Uterus (tissue), 2 donors: ENCODE results near the gene LYRM4.

ENCODE experiments used
- POLR2A ChIP-seq, 2 donors: fragments of 450-650 bp; IDR thresholded peaks; one replicate each; pipeline ENCODE4 v1.6.1; 2016; ENCODE audit warnings: antibody characterized with exemption in 2 of 2, mild to moderate bottlenecking in 1 of 2, moderate library complexity in 1 of 2
- TF ChIP-seq, protein P1 (sequence below), 4 experiments: fragments of 200-600 bp in 2 of 4; fragments of 450-650 bp in 2 of 4; sonication (generic) in 2 of 4; IDR thresholded peaks; one replicate each; pipeline ENCODE4 v1.5.1; 2016 to 2019; ENCODE audit warnings: antibody characterized with exemption in 4 of 4, mild to moderate bottlenecking in 2 of 4, moderate library complexity in 1 of 4

DNA sequence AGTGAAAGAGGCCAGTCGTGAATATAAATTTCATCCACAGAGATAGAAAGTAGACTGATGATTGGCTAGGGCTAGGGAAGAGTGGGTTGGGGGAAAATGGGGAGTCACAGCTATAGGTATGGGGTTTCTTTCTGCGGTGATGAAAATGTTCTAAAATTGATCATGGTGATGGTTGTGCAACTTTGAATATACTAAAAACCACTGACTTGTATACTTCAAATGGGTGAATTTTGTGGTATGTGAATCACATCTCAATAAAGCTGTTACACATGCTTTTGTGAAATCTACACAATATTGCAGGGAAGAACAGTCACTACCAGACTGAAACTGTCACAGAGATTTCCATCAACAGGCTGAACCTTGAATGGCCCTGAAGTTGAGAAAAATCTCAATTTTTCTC, 61.5 kb downstream of the LYRM4 start:
- TF ChIP-seq, protein P1, sequence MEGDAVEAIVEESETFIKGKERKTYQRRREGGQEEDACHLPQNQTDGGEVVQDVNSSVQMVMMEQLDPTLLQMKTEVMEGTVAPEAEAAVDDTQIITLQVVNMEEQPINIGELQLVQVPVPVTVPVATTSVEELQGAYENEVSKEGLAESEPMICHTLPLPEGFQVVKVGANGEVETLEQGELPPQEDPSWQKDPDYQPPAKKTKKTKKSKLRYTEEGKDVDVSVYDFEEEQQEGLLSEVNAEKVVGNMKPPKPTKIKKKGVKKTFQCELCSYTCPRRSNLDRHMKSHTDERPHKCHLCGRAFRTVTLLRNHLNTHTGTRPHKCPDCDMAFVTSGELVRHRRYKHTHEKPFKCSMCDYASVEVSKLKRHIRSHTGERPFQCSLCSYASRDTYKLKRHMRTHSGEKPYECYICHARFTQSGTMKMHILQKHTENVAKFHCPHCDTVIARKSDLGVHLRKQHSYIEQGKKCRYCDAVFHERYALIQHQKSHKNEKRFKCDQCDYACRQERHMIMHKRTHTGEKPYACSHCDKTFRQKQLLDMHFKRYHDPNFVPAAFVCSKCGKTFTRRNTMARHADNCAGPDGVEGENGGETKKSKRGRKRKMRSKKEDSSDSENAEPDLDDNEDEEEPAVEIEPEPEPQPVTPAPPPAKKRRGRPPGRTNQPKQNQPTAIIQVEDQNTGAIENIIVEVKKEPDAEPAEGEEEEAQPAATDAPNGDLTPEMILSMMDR (IDR thresholded peaks at IDR 0.05) = no peak
- TF ChIP-seq POLR2A (IDR thresholded peaks at IDR 0.05) = no peak
